H1 (cell line): ENCODE measurements around the gene ASTN2. TPM values are rescaled to one million over a fixed set of nuclear protein-coding genes. Genes with fewer than 3 reads are reported as not detected.

Experiments
- CTCF ChIA-PET: fragments of 300-600 bp; sonication (Branson Sonifier 250); formaldehyde crosslinking; loops from one replicate; lab custom pipeline; 2021; ENCODE audit not compliant: partially characterized antibody; lab: Charles Lee
- POLR2A ChIA-PET: fragments of 300-600 bp; sonication (Branson Sonifier 250); formaldehyde crosslinking; loops from one replicate; lab custom pipeline; 2021; ENCODE audit warnings: inconsistent platforms; ENCODE audit not compliant: partially characterized antibody; lab: Charles Lee
- DNase-seq, 2 experiments: peaks; one replicate each; pipeline versions ENCODE4 v3.0.0 to v3.0.0-alpha.2; 2010 to 2022; ENCODE audit warnings: low spot score in 2 of 2, low read depth in 1 of 2, mixed read lengths in 1 of 2
- FAIRE-seq: peaks from 2 replicates; lab custom pipeline; 2011; peaks lifted over from hg19 to GRCh38; lab: Jason Lieb, UNC
- H2AFZ ChIP-seq: 2 replicates; pipeline ENCODE4 v1.8.1; 2012; ENCODE audit warnings: low read length, inconsistent platforms
- H2AK5ac ChIP-seq: 2 replicates; pipeline ENCODE4 v1.6.1; 2013; ENCODE audit warnings: low read depth, low read length
- H2BK120ac ChIP-seq: replicated peaks from 2 replicates; pipeline ENCODE3; 2013; ENCODE audit warnings: low read depth, low read length, inconsistent platforms
- H2BK12ac ChIP-seq: 2 replicates; pipeline ENCODE4 v1.6.1; 2013; ENCODE audit warnings: low read depth, low read length
- H2BK15ac ChIP-seq: 2 replicates; pipeline ENCODE4 v1.6.1; 2013; ENCODE audit warnings: low read length
- H2BK20ac ChIP-seq: 2 replicates; pipeline ENCODE4 v1.6.1; 2013; ENCODE audit warnings: low read length
- H2BK5ac ChIP-seq: 2 replicates; pipeline ENCODE4 v1.6.1; 2013; ENCODE audit warnings: low read depth, low read length
- H3K14ac ChIP-seq: 2 replicates; pipeline ENCODE4 v1.6.1; 2013; ENCODE audit warnings: inconsistent platforms; ENCODE audit not compliant: insufficient read length
- H3K18ac ChIP-seq: 2 replicates; pipeline ENCODE4 v1.6.1; 2013; ENCODE audit warnings: low read length; ENCODE audit errors: extremely low read depth
- H3K23ac ChIP-seq: 2 replicates; pipeline ENCODE4 v1.6.1; 2013; ENCODE audit warnings: inconsistent platforms; ENCODE audit not compliant: insufficient read length
- H3K23me2 ChIP-seq: 2 replicates; pipeline ENCODE4 v1.6.1; 2013; ENCODE audit warnings: low read depth, low read length
- H3K27ac ChIP-seq: 2 replicates; pipeline ENCODE4 v1.6.1; 2011; ENCODE audit warnings: low read depth, low read length, inconsistent platforms
- H3K27me3 ChIP-seq, 4 experiments: replicated peaks in 1 of 4; 1 replicate in 1 of 4; 2 replicates in 3 of 4; pipeline versions ENCODE4 v1.6.1 to v1.8.1; 2011 to 2013; ENCODE audit warnings: low read length in 3 of 4, mild to moderate bottlenecking in 3 of 4, inconsistent platforms in 2 of 4, mixed read lengths in 2 of 4, moderate library complexity in 1 of 4; ENCODE audit not compliant: control insufficient read depth in 3 of 4, insufficient read depth in 3 of 4; ENCODE audit errors: extremely low read depth in 1 of 4
- H3K36me3 ChIP-seq, 4 experiments: 2 replicates each; pipeline versions ENCODE4 v1.6.1 to v1.8.1; 2011 to 2013; ENCODE audit warnings: mild to moderate bottlenecking in 4 of 4, low read length in 3 of 4, moderate library complexity in 2 of 4, control low read depth in 1 of 4, inconsistent platforms in 1 of 4; ENCODE audit not compliant: insufficient read depth in 4 of 4, control insufficient read depth in 2 of 4
- H3K4ac ChIP-seq: replicated peaks from 2 replicates; pipeline ENCODE3; 2013; ENCODE audit warnings: low read length, low read depth, mixed read lengths, inconsistent platforms; ENCODE audit not compliant: insufficient read length
- H3K4me1 ChIP-seq, 4 experiments: replicated peaks in 1 of 4; 1 replicate in 1 of 4; 2 replicates in 3 of 4; pipeline versions ENCODE4 v1.6.1 to v1.8.1; 2011 to 2013; ENCODE audit warnings: low read length in 3 of 4, inconsistent platforms in 2 of 4, mixed read lengths in 1 of 4; ENCODE audit not compliant: insufficient read depth in 4 of 4, control insufficient read depth in 3 of 4
- H3K4me2 ChIP-seq, 2 experiments: 2 replicates each; pipeline versions ENCODE4 v1.6.1 to v1.8.1; 2011 to 2013; ENCODE audit warnings: low read depth in 2 of 2, low read length in 2 of 2, control low read depth in 1 of 2, inconsistent platforms in 1 of 2, mild to moderate bottlenecking in 1 of 2; ENCODE audit not compliant: insufficient read depth in 1 of 2
- H3K4me3 ChIP-seq, 4 experiments: fragments of 200-600, 300-600 bp in 1 of 4; sonication (generic), shearing (Covaris generic), sonication (Bioruptor Twin) in 1 of 4; 2 replicates each; pipeline versions ENCODE4 v1.5.1 to v1.8.1; 2011 to 2016; ENCODE audit warnings: low read length in 4 of 4, low read depth in 3 of 4, control low read depth in 2 of 4, inconsistent platforms in 2 of 4, mild to moderate bottlenecking in 2 of 4, mixed read lengths in 1 of 4, moderate library complexity in 1 of 4; ENCODE audit not compliant: insufficient read depth in 2 of 4; ENCODE audit errors: extremely low read depth in 1 of 4
- H3K56ac ChIP-seq: replicated peaks from 2 replicates; pipeline ENCODE3; 2013; ENCODE audit warnings: low read depth, mild to moderate bottlenecking, mixed read lengths, low read length, inconsistent platforms; ENCODE audit not compliant: insufficient read length
- H3K79me1 ChIP-seq: 2 replicates; pipeline ENCODE4 v1.6.1; 2013; ENCODE audit warnings: low read depth, low read length, control low read depth
- H3K79me2 ChIP-seq, 2 experiments: 2 replicates each; pipeline versions ENCODE4 v1.6.1 to v1.8.1; 2012 to 2013; ENCODE audit warnings: low read length in 2 of 2, mild to moderate bottlenecking in 2 of 2, inconsistent platforms in 1 of 2; ENCODE audit not compliant: insufficient read depth in 2 of 2, control insufficient read depth in 1 of 2
- H3K9ac ChIP-seq, 4 experiments: replicated peaks in 1 of 4; 1 replicate in 1 of 4; 2 replicates in 3 of 4; pipeline versions ENCODE4 v1.6.1 to v1.8.1; 2011 to 2013; ENCODE audit warnings: low read depth in 3 of 4, low read length in 3 of 4, control low read depth in 2 of 4, mild to moderate bottlenecking in 2 of 4, moderate library complexity in 2 of 4, inconsistent platforms in 1 of 4; ENCODE audit errors: extremely low read depth in 1 of 4
- H3K9me3 ChIP-seq, 2 experiments: 2 replicates each; pipeline versions ENCODE4 v1.6.1 to v1.8.1; 2012 to 2013; ENCODE audit warnings: mild to moderate bottlenecking in 2 of 2, moderate library complexity in 2 of 2, control low read depth in 1 of 2, inconsistent platforms in 1 of 2, low read depth in 1 of 2, low read length in 1 of 2, mixed read lengths in 1 of 2; ENCODE audit not compliant: insufficient read depth in 2 of 2
- H4K20me1 ChIP-seq, 2 experiments: replicated peaks in 1 of 2; 2 replicates each; pipeline versions ENCODE3 to v1.8.1; 2011 to 2013; ENCODE audit warnings: inconsistent platforms in 2 of 2, low read length in 2 of 2, mild to moderate bottlenecking in 1 of 2; ENCODE audit not compliant: insufficient read depth in 2 of 2, control insufficient read depth in 1 of 2
- H4K5ac ChIP-seq: 2 replicates; pipeline ENCODE4 v1.6.1; 2013; ENCODE audit warnings: low read length, low read depth, mixed read lengths, inconsistent platforms; ENCODE audit not compliant: insufficient read length
- H4K8ac ChIP-seq: 2 replicates; pipeline ENCODE4 v1.8.0; 2013; ENCODE audit warnings: mild to moderate bottlenecking, moderate library complexity, low read length, inconsistent platforms; ENCODE audit not compliant: insufficient read depth; ENCODE audit errors: extremely low read depth
- H4K91ac ChIP-seq: replicated peaks from 2 replicates; pipeline ENCODE3; 2013; ENCODE audit warnings: low read length, mixed read lengths, inconsistent platforms; ENCODE audit not compliant: insufficient read length
- CTBP2 ChIP-seq: IDR thresholded peaks from 2 replicates; pipeline ENCODE4 v1.7.0; 2011; ENCODE audit warnings: borderline replicate concordance, mild to moderate bottlenecking, moderate library complexity, mixed read lengths, low read length; ENCODE audit not compliant: insufficient read depth, insufficient read length
- EP300 ChIP-seq, 2 experiments: IDR thresholded peaks; 1 replicate in 1 of 2; 2 replicates in 1 of 2; pipeline ENCODE4 v1.6.1; 2011 to 2012; ENCODE audit warnings: low read depth in 2 of 2, low read length in 2 of 2, mild to moderate bottlenecking in 2 of 2, borderline replicate concordance in 1 of 2, inconsistent platforms in 1 of 2, moderate library complexity in 1 of 2
- KDM4A ChIP-seq: IDR thresholded peaks from one replicate; pipeline ENCODE4 v1.7.1; 2012; ENCODE audit warnings: low read depth, mild to moderate bottlenecking, moderate library complexity, low read length, inconsistent platforms; ENCODE audit not compliant: severe bottlenecking
- TAF1 ChIP-seq: IDR thresholded peaks from 2 replicates; pipeline ENCODE4 v1.6.1; 2011; ENCODE audit warnings: mild to moderate bottlenecking, low read depth, low read length
- USF2 ChIP-seq: IDR thresholded peaks from 2 replicates; pipeline ENCODE4 v1.6.1; 2011; ENCODE audit warnings: low read length, improper control_type of control experiment
- WGBS, 2 experiments: shearing (Covaris generic) in 1 of 2; methylation state at CpG; one replicate each; pipeline versions ENCODE4 v1.1.6 to v1.1.7; 2013 to 2015; ENCODE audit warnings: low lambda C conversion rate in 2 of 2, mixed read lengths in 2 of 2, inconsistent platforms in 1 of 2, low coverage in 1 of 2, missing lambda C conversion rate in 1 of 2; ENCODE audit not compliant: insufficient replicate concordance in 2 of 2, insufficient coverage in 1 of 2, insufficient read length in 1 of 2; ENCODE audit errors: extremely low coverage in 1 of 2, missing lambda C conversion rate in 1 of 2; 5-methylcytosine and 5-hydroxymethylcytosine counted together
- polyA plus RNA-seq, 7 experiments: library from polyadenylated mRNA; depleted of rRNA in 3 of 7; stranded (reverse) in 5 of 7; unstranded in 2 of 7; fragments of >200 nt in 5 of 7; fragments of 200-250 nt in 2 of 7; gene quantifications; 1 replicate in 5 of 7; 2 replicates in 1 of 7; 4 replicates in 1 of 7; pipeline versions ENCODE4 v1.2.1 to v1.2.3, GENCODE V29; 2011 to 2013; ENCODE audit warnings: missing spikeins in 2 of 7, mixed read lengths in 2 of 7
- total RNA-seq: library from RNA; stranded (reverse); fragmentation: NEBNext Ultra II Directional; extraction: Animal tissue kit (Norgen Biotek cat#: 25700); gene quantifications from 2 replicates; pipeline ENCODE4 v1.2.1, GENCODE V29; 2021

The ASTN2 gene
- total and polyA plus RNA-seq, 2 of the 8 experiments (the other 6 are each of a cell fraction or from before 2014, with no cell fraction given): 8.2 to 13.7 TPM

- Histone ChIP-seq H2BK20ac (no peak overlapping the region), H3K36me3 (no peaks in the 10 kb centered on the region), H3K27me3 (no peaks in the 10 kb centered on the region), H3K9ac (no peak overlapping the region), H2BK5ac (no peak overlapping the region), H3K9me3 (no peaks in the 10 kb centered on the region), H4K5ac (no peak overlapping the region), H3K14ac (no peak overlapping the region), H2AFZ (no peak overlapping the region), H3K4me3 (no peak overlapping the region), H3K4me2 (no peak overlapping the region), H4K91ac (no peak overlapping the region), H2BK15ac (no peak overlapping the region), H2BK120ac (no peak overlapping the region), H3K4ac (no peak overlapping the region), H3K56ac (no peak overlapping the region), H3K27ac (no peak overlapping the region), H2AK5ac (no peak overlapping the region), H4K8ac (no peak overlapping the region), H4K20me1 (no peaks in the 10 kb centered on the region), H3K79me2 (no peaks in the 10 kb centered on the region), H3K4me1 (peaks cover 0 to 10% (median 4%) of the 10 kb centered on the region in 4 experiments; a peak in 4 of 7 replicates), H2BK12ac (no peak overlapping the region), H3K23me2 (no peaks in the 10 kb centered on the region), H3K79me1 (no peaks in the 10 kb centered on the region), H3K18ac (no peak overlapping the region), H3K23ac (no peak overlapping the region)
- CTCF ChIA-PET: interaction anchor here (0.8 to 3.0 kb wide), 3 partner anchors 20 to 42 kb away, joined by 3 to 10 read pairs (median 3); no protein-coding TSS in a partner anchor
- TF ChIP-seq CTBP2: no peak
- TF ChIP-seq KDM4A: no peak
- no peak for TF ChIP-seq EP300 (IDR thresholded peaks at IDR 0.05; ENCODE audit: borderline replicate concordance in 1 of 2, low read depth in 2 of 2, low read length in 2 of 2)
- TF ChIP-seq USF2: no peak
- no peak for TF ChIP-seq TAF1
- DNase-seq (no peak), FAIRE-seq (no peak)
- 75% methylated on average over 3 of the region's 3 CpGs; no CpG with 5 or more reads in 1 of the 2 experiments for WGBS, 2 experiments
- POLR2A ChIA-PET: no interaction called here
These were observed 788.1 kb downstream of the ASTN2 start for GRCh38 chr9:116626762-116627161.
